ENCODE measurements around the gene PRKCI.

The PRKCI gene

DNA sequence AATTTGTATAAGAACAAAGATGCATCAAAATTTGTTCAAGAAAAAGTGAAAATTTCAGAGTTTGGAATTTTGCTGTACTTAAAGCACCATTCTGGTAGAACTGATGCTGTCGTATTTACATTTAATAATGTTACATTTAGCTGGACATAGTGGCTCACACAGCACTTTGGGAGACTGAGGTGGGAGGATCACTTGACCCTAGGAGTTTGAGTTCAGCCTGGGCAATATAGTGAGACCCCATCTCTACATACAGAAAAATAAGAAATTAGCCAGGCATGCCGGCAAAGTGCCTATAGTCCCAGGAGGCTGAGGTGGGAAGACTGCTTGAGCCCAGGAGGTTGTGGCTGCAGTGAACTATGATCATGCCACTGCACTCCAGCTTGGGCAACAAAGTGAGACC, 83.8 kb downstream of the PRKCI start:
- Histone ChIP-seq H4K20me1 (ENCODE audit: low read depth, low read length) (no peaks in the 10 kb centered on the region), H3F3A (ENCODE audit: insufficient read depth) (0 out of 2 replicates have a peak, but pooled peaks cover 3% of the 10 kb centered on the region), H3K4me2 (ENCODE audit: low read depth, low read length, poor library complexity, severe bottlenecking) (no peak overlapping the region), H3K79me2 (ENCODE audit: insufficient read depth, low read length) (no peaks in the 10 kb centered on the region), H2AFZ (ENCODE audit: low read depth, low read length, severe bottlenecking) (no peak overlapping the region), H3K9me2 (replicated peaks; ENCODE audit: insufficient read depth, low read length) (no peaks in the 10 kb centered on the region), H3K36me3 (ENCODE audit: low read length) (no peaks in the 10 kb centered on the region), H3K9ac (ENCODE audit: low read length) (no peak overlapping the region), H3K9me3 (ENCODE audit: insufficient read depth, low read length) (no peaks in the 10 kb centered on the region), H3K27ac (ENCODE audit: low read depth, low read length) (no peak overlapping the region), H3K27me3 (ENCODE audit: low read length) (no peaks in the 10 kb centered on the region), H3K4me3 (ENCODE audit: insufficient read depth, low read length, poor library complexity, severe bottlenecking) (no peak overlapping the region)
- TF ChIP-seq EZH2phosphoT487 (conservative IDR thresholded peaks at IDR 0.05; ENCODE audit: low read length), result no peak
- TF ChIP-seq, protein P1, sequence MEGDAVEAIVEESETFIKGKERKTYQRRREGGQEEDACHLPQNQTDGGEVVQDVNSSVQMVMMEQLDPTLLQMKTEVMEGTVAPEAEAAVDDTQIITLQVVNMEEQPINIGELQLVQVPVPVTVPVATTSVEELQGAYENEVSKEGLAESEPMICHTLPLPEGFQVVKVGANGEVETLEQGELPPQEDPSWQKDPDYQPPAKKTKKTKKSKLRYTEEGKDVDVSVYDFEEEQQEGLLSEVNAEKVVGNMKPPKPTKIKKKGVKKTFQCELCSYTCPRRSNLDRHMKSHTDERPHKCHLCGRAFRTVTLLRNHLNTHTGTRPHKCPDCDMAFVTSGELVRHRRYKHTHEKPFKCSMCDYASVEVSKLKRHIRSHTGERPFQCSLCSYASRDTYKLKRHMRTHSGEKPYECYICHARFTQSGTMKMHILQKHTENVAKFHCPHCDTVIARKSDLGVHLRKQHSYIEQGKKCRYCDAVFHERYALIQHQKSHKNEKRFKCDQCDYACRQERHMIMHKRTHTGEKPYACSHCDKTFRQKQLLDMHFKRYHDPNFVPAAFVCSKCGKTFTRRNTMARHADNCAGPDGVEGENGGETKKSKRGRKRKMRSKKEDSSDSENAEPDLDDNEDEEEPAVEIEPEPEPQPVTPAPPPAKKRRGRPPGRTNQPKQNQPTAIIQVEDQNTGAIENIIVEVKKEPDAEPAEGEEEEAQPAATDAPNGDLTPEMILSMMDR (IDR thresholded peaks at IDR 0.05; ENCODE audit: insufficient read depth, low read length, poor library complexity, severe bottlenecking), result no peak

DNA sequence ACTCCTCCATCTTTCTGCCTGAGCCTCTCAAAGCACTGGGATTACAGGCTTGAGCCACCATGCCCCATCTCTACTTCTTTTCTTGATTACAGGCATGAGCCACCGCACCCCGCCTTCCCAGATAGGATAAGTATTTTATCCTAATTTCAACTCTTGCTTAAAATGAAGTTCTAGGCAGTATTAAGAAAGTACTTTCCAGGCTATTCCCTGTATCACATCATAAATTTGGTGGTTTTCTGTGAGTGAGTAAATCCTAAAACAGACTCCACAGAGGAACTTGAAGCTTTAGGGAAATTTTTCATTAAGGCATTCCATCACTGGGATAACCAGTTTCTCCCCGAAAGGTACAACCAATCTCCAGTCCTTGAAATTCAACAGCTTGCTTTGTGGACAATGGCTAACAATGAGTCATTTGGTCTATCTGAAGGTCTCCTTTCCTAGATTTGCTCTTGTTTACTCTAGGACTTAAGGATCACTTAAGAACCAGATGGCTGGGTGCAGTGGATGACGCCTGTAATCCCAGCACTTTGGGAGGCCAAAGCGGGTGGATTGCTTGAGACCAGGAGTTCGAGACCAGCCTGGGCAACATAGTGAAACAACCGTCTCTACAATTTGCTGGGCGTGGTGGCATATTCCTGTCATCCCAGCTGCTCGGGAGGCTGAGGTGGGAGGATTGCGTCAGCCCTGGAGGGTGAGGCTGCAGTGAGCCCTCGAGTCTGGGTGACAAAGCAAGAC, 85.6 kb downstream of the PRKCI start:
- Histone ChIP-seq H4K20me1 (ENCODE audit: low read depth, low read length) (no peaks in the 10 kb centered on the region), H3K9ac (ENCODE audit: low read length) (no peak overlapping the region), H3K9me2 (replicated peaks; ENCODE audit: insufficient read depth, low read length) (no peaks in the 10 kb centered on the region), H3K36me3 (ENCODE audit: low read length) (no peaks in the 10 kb centered on the region), H3K4me2 (ENCODE audit: low read depth, low read length, poor library complexity, severe bottlenecking) (no peak overlapping the region), H2AFZ (ENCODE audit: low read depth, low read length, severe bottlenecking) (no peak overlapping the region), H3K9me3 (ENCODE audit: insufficient read depth, low read length) (no peaks in the 10 kb centered on the region), H3K27me3 (ENCODE audit: low read length) (no peaks in the 10 kb centered on the region), H3K79me2 (ENCODE audit: insufficient read depth, low read length) (no peaks in the 10 kb centered on the region), H3F3A (ENCODE audit: insufficient read depth) (0 out of 2 replicates have a peak, but pooled peaks cover 3% of the 10 kb centered on the region), H3K4me3 (ENCODE audit: insufficient read depth, low read length, poor library complexity, severe bottlenecking) (no peak overlapping the region), H3K27ac (ENCODE audit: low read depth, low read length) (no peak overlapping the region)
- TF ChIP-seq, protein P1 (IDR thresholded peaks at IDR 0.05; ENCODE audit: insufficient read depth, low read length, poor library complexity, severe bottlenecking), result no peak
- no peak for TF ChIP-seq EZH2phosphoT487 (conservative IDR thresholded peaks at IDR 0.05; ENCODE audit: low read length)

DNA sequence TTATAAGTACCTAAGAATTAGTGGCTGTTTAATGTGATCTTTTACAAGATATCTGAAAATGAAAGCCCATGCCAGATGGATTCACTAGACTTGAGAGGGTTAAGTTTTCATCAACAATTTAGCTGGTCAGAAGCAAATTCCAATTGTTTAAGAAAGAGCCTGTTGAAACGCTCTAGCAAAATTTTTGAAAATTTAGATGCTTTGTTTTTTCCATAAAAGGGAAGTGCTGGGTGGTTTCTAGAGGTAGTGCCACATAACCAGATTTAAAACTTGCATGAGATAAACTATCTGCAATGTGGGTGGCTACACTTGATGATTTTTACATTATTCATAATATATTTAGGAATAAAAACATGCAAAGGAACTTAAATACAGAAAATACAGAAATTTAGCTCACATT, 86.8 kb downstream of the PRKCI start:
- TF ChIP-seq, protein P1 (IDR thresholded peaks at IDR 0.05; ENCODE audit: insufficient read depth, low read length, poor library complexity, severe bottlenecking), result no peak
- TF ChIP-seq EZH2phosphoT487 (conservative IDR thresholded peaks at IDR 0.05; ENCODE audit: low read length), result no peak
- Histone ChIP-seq H2AFZ (ENCODE audit: low read depth, low read length, severe bottlenecking) (no peak overlapping the region), H3K4me3 (ENCODE audit: insufficient read depth, low read length, poor library complexity, severe bottlenecking) (no peak overlapping the region), H3K27ac (ENCODE audit: low read depth, low read length) (no peak overlapping the region), H4K20me1 (ENCODE audit: low read depth, low read length) (no peaks in the 10 kb centered on the region), H3K79me2 (ENCODE audit: insufficient read depth, low read length) (no peaks in the 10 kb centered on the region), H3K9me2 (replicated peaks; ENCODE audit: insufficient read depth, low read length) (no peaks in the 10 kb centered on the region), H3F3A (ENCODE audit: insufficient read depth) (0 out of 2 replicates have a peak, but pooled peaks cover 3% of the 10 kb centered on the region), H3K9me3 (ENCODE audit: insufficient read depth, low read length) (no peaks in the 10 kb centered on the region), H3K9ac (ENCODE audit: low read length) (no peak overlapping the region), H3K36me3 (ENCODE audit: low read length) (no peaks in the 10 kb centered on the region), H3K27me3 (ENCODE audit: low read length) (no peaks in the 10 kb centered on the region), H3K4me2 (ENCODE audit: low read depth, low read length, poor library complexity, severe bottlenecking) (no peak overlapping the region)
